GM21367 (cell line): ENCODE measurements around the gene PDLIM5.

Experiments used
- ATAC-seq: cut with Tn5 transposase; IDR thresholded peaks from one replicate; pipeline ENCODE4 v1.9.1; 2021; ENCODE audit not compliant: unreplicated experiment

The PDLIM5 gene

DNA sequence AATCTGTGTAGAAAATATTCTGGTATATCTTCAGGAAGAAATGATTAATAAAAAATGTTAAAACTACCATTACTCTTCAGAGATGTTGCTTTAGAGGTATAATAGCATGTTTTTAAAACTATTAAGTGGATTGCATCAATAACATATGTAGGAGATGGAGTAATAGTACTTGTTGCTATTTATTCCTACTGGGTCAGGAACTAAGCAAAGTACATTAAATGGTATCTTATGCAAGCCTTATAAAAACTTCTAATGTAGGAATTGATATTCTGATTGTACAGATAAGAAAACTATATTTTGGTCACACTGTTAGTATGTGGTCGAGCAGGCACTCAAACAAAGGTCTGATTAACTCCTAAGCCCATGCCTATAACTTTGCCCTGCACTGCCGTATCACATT lies 31.4 kb upstream of the PDLIM5 start:
- ATAC-seq: no peak

- ATAC-seq: no peak
Observed at GRCh38 chr4:94426783-94427182, 25.0 kb upstream of the PDLIM5 start.

DNA sequence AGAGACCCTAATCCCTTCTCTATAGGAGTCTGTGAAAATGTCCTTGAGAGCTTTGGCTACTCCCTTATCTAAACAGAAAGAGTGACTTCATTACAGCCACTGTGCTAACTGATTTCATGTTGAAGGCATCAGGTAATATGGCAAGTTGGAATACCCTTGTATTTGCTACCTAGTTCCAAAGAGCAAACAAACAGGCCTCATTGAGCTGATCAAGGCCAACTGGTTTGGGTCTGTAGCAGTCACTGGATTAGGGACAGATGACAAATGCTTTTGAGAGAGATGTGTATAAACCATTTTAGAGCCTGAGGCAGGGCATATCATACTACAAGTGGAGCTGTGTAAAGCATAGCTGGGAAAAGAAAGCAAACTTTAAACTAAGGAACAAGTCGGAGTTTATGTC lies 22.9 kb upstream of the PDLIM5 start:
- no peak for ATAC-seq

- ATAC-seq: no peak
Observed at GRCh38 chr4:94430406-94430805, 21.3 kb upstream of the PDLIM5 start.

DNA sequence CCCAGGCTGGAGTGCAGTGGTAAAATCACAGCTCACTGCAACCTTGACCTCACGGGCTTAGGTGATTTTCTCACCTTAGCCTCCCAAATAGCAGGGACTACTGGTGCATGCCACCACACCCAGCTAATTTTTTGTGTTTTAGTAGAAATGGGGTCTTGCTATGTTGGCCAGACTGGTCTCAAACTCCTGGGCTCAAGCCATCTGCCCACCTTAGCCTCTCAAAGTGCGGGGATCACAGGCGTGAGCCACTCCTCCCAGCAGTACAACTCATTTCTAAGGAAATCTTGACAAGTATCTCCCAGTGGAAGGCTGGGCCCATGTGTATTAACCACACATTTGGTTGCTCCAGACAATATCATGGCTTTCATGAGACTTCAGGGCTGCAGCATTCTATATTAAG lies 20.4 kb upstream of the PDLIM5 start:
- ATAC-seq: no peak

- ATAC-seq: no peak
Observed at GRCh38 chr4:94434505-94434904, 17.2 kb upstream of the PDLIM5 start.

GRCh38 chr4:94435874-94436273 lies 15.9 kb upstream of the PDLIM5 start:
- ATAC-seq: no peak

DNA sequence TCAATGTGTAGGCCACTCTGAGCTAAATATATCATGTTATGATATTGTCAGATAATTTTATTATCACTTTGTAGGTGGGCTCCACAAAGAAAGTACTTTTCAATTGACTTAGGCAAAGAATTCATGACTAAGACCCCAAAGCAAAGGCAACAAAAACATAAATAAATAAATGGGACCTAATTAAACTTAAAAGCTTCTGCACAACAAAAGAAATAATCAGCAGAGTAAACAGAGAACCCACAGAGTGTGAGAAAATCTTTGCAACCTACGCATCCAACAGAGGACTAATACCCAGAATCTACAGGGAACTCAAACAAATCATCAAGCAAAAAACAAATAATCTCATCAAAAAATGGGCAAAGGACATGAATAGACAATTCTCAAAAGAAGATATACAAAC lies 15.2 kb upstream of the PDLIM5 start:
- no peak for ATAC-seq

- no peak for ATAC-seq
Observed at GRCh38 chr4:94439606-94440005, 12.1 kb upstream of the PDLIM5 start.

DNA sequence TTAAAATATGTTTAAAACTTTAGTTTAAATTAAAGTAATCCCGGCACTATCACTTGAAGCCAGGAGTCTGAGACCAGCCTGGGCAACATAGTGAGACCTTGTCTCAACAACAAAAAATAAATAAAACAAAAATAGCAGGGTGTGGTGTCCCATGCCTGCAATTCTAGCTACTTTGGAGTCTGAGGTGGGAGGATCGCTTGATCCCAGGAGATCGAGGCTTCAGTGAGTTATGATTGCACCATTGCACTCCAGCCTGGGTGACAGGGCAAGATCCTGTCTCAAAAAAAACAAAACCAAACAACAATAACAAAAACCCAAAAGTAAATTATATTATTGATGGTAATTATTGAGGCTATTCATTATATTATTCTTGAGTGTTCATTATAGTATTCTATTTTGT lies 9.9 kb upstream of the PDLIM5 start:
- no peak for ATAC-seq

DNA sequence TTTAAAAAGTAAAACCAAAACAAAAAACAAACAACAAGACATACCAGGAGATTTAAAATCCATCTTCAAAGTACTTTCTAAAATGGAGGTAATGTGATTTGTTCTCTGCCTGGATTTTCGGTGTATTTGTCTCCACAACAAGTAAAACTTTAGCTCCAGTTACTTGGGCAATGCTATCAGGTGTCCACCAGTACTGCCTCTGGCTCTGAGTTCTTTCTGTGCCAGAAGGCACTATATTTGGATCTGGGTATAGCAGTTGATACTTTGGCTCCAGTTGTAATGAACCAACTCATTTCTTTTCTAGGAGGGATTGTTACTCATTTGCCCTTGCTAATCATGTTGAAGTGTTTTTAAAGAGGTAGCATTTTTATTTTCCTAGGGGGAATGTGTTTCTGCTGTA lies 9.5 kb upstream of the PDLIM5 start:
- no peak for ATAC-seq

- no peak for ATAC-seq
Observed at GRCh38 chr4:94446386-94446785, 5.4 kb upstream of the PDLIM5 start.

DNA sequence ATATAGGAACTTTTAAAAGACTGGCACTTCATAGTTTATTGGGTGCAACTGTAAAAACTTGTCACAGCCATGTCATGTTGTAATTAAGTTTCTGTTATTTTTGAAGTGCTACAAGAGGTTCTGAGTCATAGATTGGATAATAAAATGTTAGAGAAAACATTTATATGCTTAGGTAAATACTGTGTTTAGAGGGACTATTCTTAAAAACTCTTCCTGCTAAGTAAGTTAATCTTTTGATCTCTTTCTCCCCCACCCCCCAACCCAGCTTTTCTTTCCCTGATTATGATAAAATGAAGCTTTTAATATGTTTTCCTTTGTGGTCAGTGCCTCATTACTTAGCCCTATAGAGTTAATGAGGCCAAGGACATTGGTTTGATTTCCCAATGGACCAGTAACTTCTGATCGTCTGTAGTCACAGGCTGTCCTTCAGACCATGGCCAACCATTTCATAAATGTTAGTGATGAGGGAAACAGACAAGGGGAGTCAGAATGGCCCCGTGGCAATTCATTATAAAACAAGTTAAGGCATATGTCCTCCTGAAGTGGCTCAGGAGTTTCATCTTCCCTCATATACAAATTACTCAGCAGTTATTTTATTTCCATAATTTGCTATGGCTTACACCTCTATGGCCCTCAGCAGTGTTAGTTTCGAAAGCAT lies 3.9 kb upstream of the PDLIM5 start:
- ATAC-seq: no peak

DNA sequence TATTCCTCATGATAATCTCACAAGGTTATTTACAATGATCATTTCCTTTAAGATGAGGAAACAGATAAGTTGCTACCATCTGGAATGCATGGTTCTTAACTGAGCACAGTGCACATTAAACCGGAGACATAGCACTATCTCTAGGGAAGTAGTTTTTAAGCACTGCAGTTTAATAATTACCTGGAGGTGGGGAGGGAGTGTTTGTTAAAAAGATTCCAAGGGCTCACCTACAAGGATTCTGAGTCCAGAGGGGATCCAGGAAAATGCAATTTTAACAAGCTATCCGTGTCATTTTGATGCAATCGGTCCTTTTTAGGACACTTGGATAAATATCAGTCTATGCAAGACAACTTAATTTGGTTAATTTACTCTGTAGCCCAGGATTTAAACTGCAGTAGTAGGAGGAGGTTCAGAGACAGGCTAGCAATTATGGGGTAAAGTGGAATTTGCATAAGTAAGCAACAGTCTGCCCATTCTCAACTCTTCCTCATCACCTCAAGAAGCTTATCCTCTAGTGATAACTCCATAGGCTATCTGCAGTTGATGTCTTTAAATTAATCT lies 2.8 kb upstream of the PDLIM5 start:
- ATAC-seq: no peak

- ATAC-seq: no peak
Observed at GRCh38 chr4:94451051-94451694, 569 bp upstream of the PDLIM5 start.

- ATAC-seq: no peak
Observed at GRCh38 chr4:94452476-94453371, 982 bp downstream of the PDLIM5 start.

GRCh38 chr4:94453391-94453963 lies 1.7 kb downstream of the PDLIM5 start:
- no peak for ATAC-seq

DNA sequence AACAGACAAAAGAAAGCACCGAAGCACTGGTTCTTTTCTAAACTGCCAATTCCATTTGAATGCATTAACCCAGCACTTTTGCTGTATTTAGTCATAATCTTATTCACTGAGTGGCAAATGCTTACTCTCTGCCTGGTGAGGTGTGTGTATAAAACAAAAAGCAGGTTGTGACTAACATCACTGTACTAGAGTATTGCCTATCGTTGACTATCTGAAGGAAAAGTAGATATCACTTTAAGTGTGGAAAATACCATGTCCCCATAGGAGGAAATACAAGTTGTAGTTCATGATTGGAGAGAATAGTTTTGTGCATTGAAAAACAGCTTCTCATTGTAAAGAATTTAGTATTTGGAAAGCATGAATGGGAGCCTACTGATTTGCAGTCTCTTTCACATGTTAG lies 2.7 kb downstream of the PDLIM5 start:
- ATAC-seq: no peak

GRCh38 chr4:94455081-94455480 lies 3.3 kb downstream of the PDLIM5 start:
- no peak for ATAC-seq

GRCh38 chr4:94457692-94458106 lies 6.0 kb downstream of the PDLIM5 start:
- ATAC-seq: no peak

GRCh38 chr4:94458682-94459081 lies 6.9 kb downstream of the PDLIM5 start:
- no peak for ATAC-seq
